HG03108 (cell line): ENCODE results near the gene ACTN3.
"Not testable (repeated sequence)": the region's sequence is repeated elsewhere in the genome, so short reads cannot be mapped to it uniquely, and the experiment has no call there.

Experiments used
- ATAC-seq: cut with Tn5 transposase; IDR thresholded peaks from one replicate; pipeline ENCODE4 v1.9.1; 2021; ENCODE audit warnings: moderate library complexity; ENCODE audit not compliant: unreplicated experiment

ACTN3 gene

GRCh38 chr11:66543263-66544107, 3.2 kb upstream of the ACTN3 start:
- ATAC-seq = peak; percentile 42

DNA sequence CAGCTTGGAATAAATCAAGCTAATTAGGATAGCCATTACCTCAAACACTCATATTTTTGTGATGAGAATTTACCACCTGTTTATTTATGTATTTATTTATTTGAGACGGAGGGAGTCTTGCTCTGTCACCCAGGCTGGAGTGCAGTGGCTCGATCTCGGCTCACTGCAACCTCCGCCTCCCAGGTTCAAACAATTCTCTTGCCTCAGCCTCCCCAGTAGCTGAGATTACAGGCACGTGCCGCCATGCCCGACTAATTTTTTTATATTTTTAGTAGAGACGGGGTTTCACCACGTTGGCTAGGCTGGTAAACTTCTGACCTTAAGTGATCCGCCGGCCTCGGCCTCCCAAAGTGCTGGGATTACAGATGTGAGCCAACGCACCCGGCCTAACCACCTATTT, 1.8 kb upstream of the ACTN3 start:
- ATAC-seq = not testable (repeated sequence)

GRCh38 chr11:66545701-66546367, 869 bp upstream of the ACTN3 start, which contains the start of gene ZDHHC24:
Gene ZDHHC24 (minus strand): TSS chr11:66546048. CDS start chr11:66546003, 45 bp downstream.
- peak; percentile 84 for ATAC-seq

DNA sequence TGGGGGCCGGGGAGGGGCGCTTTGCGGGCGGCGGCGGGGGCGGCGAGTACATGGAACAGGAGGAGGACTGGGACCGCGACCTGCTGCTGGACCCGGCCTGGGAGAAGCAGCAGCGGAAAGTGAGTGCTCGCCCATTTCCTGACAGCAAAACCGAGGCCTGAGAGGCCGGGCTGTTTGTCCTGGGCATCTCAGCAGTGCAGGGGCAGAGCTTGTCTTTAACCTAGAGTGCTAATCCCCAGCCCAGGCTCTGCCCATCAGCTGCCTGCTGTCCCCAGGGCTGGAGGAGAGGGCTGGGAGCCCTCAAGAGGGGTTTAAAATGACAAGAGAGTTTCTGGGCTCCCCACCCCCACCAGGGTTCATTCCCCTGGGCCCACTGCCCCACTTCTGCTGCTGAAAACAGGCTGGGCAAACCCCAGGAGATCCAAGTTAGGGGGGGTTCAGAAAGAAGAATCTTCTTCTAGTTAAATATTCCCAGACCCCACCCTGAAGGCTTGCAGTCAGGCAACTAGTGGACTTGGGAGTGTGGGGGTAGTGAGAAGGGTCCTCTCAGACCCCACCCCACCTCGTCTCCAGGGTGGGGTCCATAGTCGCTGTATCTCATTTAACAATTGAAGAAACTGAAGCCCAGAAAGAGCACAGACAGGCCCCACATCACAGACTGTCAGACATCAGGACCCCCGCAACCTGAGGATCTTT, 411 bp downstream of the ACTN3 start:
- ATAC-seq = no peak

DNA sequence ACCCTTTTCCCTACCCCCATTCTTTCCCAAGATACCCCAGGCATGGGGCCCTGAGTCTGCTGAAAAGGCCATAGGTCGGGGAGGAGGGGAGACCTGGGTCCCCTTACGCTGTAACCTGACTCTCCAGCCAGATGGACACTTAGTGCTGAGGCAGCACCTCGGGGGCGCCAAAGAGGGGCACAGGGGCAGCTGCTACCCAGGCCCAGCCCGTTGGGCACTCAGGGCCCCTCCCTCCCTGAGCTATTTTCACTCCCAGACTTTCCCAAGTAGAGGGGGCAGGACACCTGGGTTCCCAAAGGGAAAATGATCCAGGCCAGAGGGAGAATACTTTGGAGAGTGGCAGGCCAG, 933 bp downstream of the ACTN3 start:
- ATAC-seq = no peak

DNA sequence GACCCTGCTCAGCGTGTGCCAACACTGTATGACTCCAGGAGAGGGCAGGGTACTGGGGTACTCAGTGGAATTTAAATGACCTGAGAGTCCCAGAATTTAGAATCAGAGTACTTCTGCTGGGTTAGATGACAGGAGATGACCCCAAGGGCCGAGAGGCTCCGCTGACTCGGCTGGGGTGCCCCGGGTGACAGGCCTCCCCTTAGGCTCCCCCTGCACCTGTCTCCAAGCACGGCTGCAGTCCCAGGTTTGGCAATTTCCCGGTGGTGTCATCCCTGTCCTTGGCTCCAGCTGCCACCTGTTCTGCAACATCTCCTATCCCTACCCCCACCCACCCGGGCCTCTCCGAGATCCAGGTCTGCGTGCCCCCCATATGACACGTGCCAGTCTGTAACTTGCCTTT, 1.3 kb downstream of the ACTN3 start:
- ATAC-seq = no peak

DNA sequence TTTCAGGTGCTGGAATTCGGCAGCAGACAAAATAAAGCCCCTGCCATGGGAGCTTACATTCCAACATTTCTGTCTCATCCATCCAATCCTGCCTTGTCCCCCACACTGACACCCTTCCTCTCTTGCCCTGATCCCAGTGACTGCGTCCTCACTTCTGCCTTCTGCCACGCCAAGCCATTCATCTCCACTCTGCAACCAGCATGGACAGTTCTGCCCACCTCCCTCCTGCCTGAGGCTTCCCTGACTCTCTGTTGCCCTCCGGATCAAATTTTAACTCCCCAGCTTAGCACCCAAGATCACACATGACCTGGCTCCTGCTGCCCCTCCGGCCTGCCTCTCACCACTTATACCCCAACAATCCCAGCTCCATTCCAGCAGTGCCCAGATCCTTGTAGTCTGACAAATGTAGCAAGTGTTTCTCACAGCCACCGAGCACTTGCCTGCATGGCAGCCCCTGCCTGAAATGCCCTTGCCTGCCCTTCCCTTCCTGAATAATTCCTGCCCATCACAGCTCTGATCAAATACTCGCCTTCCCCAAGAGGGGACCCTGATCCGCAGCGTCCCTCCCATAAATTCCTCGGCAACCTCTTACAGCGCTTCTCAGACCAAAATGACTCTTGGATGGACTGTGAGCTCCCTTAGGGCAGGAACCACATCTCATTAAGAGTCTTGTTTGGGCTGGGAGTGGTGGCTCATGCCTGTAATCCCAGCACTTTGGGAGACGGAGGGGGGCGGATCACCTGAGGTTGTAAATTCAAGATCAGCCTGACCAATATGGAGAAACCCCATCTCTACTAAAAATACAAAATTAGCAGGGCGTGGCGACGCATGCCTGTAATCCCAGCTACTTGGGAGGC, 2.3 kb downstream of the ACTN3 start:
- ATAC-seq = no peak

DNA sequence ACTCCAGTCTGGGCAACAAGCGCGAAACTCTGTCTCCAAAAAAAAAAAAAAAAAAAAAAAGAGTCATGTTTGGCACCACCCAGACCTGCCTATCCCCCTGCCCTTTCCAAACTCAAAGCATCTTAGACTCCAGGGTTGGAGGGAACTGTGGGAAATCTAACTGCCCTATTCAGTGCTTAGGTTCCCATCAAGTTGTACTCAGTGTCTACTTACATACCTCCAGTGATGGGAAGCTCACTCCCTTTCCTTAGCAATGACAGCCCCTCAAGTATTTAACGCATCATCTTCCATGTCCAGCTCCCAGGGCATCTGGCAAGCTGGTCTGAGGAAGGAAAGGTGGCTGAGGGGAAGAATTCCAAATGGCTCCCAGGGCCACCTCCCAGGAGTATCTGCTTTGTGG, 3.0 kb downstream of the ACTN3 start:
- ATAC-seq = no peak

DNA sequence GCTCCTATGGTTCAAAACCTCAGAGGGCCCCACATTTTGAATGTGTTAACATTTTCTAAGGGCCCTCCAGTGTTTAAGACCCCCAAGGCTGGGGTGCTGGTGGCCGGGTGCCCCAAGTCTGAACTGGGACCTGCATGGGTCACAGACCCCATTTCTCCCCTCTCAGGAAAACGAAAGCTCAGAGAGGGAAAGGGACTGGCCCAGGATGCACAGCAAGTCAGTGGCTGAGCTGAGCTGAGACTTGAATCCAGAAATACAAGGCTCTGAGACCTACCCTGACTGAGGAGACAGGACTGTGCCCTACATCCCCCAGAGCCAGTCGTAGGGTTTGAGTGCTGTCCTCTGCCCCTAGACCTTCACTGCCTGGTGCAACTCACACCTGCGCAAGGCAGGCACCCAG, 4.2 kb downstream of the ACTN3 start:
- no peak for ATAC-seq

GRCh38 chr11:66554602-66555001, 7.9 kb downstream of the ACTN3 start:
- ATAC-seq = no peak

GRCh38 chr11:66555416-66555815, 8.7 kb downstream of the ACTN3 start:
- no peak for ATAC-seq

- ATAC-seq = no peak
Observed at GRCh38 chr11:66556086-66556485, 9.4 kb downstream of the ACTN3 start.

- ATAC-seq = no peak
Observed at GRCh38 chr11:66557733-66558326, 11.1 kb downstream of the ACTN3 start.

GRCh38 chr11:66559142-66559865, 12.6 kb downstream of the ACTN3 start:
- no peak for ATAC-seq

DNA sequence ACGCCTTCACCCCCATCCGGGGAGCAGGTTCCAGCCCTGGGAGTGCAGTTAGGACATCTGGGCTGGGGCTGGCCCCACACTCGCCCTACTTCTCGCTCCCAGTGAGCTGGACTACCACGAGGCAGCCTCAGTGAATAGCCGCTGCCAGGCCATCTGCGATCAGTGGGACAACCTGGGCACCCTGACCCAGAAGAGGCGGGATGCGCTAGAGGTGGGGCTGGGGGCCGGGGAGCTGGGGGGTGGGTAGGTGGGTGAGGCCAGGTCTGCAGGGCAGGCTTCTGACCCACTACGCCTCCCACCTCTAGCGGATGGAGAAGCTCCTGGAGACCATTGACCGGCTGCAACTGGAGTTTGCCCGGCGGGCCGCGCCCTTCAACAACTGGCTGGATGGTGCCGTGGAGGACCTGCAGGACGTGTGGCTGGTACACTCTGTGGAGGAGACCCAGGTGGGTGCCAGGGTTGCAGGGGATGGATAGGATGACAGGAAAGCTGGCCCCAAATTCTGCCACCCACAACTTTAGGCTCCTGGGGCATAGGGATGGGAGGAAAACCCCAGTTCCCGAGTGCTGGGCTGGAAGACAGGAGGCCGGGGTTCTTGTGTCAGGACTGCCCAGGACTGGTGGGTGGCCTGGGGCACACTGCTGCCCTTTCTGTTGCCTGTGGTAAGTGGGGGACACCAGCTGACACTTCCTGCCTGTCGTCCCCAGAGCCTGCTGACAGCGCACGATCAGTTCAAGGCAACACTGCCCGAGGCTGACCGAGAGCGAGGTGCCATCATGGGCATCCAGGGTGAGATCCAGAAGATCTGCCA, 13.4 kb downstream of the ACTN3 start:
- ATAC-seq = no peak

GRCh38 chr11:66561178-66561974, 14.7 kb downstream of the ACTN3 start:
- no peak for ATAC-seq

GRCh38 chr11:66561975-66562248, 15.2 kb downstream of the ACTN3 start:
- no peak for ATAC-seq

GRCh38 chr11:66562275-66562674, 15.6 kb downstream of the ACTN3 start:
- no peak for ATAC-seq
